ENCODE measurements around the gene TGFA.

GRCh38 chr2:70443078-70443465, 110.6 kb downstream of the TGFA start:
- TF ChIP-seq EZH2 (IDR thresholded peaks at IDR 0.05; ENCODE audit: low read depth), result no peak
- no peak for TF ChIP-seq CTCF (conservative IDR thresholded peaks at IDR 0.05)
